ENCODE results near the gene LRP1. TPM values are rescaled to one million over a fixed set of nuclear protein-coding genes. Genes with fewer than 3 reads are reported as not detected.

The LRP1 gene
- total RNA-seq, 4 donors from 2014 or later: 185 to 292 (median 216) TPM

DNA sequence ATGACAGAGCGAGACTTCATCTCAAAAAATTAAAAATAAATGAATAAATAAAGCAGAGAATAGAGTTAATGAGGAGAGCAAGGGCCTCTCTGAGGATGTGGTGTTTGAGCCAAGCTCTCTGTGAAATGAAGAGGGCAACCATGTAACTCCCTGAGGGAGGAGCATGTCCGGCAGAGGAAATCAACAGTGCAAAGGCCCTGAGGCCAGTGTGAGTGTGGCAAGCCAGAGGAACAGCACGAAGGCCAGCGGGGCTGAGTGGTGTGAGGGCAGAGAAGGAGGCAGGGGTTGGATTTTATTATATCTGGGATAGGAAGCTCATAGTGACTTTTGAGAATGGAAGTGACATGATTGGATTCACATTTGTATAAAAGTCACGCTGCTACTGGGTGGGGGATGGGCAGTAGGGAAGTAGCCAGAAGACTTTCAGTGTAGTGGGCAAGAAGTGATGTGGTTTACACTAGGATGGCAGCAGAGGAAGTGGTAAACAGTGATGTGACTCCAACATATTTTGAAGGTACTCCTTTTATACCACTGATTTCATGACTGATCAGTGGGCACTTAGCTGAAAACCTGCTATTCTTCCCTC is 29.4 kb downstream of the LRP1 start:
- Histone ChIP-seq H3K27ac (peak overlapping the region in 2 of 4 donors; percentile 43 to 48), H3K9me3 (no peaks in the 10 kb centered on the region), H3K36me3 (peaks cover 0 to 92% of the 10 kb centered on the region in 2 donors), H3K4me3 (no peak overlapping the region), H3K27me3 (no peaks in the 10 kb centered on the region), H3K4me1 (peaks cover 0 to 50% (median 18%) of the 10 kb centered on the region in 3 donors)
- WGBS, 2 donors (ENCODE audit: low coverage in 1 of 2): 58 to 78% methylated on average over 3 to 5 of the region's 5 CpGs
- TF ChIP-seq POLR2AphosphoS5 (IDR thresholded peaks at IDR 0.05): no peak
- no peak for ATAC-seq

DNA sequence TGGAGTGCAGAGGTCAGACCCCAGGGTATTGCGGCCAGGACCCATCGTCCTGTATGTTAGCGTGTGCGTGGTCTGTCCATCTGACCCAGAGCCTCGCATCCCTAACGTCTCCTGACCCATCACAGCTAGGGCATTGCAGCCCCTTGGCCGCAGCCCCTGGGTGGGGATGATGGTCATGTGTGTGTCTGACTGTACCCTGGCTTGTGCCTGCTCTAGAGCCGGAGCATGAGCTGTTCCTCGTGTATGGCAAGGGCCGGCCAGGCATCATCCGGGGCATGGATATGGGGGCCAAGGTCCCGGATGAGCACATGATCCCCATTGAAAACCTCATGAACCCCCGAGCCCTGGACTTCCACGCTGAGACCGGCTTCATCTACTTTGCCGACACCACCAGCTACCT is 29.9 kb downstream of the LRP1 start:
- Histone ChIP-seq H3K36me3 (peaks cover 0 to 97% of the 10 kb centered on the region in 2 donors), H3K9me3 (no peaks in the 10 kb centered on the region), H3K4me1 (peaks cover 0 to 45% (median 13%) of the 10 kb centered on the region in 3 donors), H3K27me3 (no peaks in the 10 kb centered on the region), H3K27ac (peak overlapping the region in 3 of 4 donors; percentile 32 to 48 (median 43)), H3K4me3 (no peak overlapping the region)
- TF ChIP-seq POLR2A (IDR thresholded peaks at IDR 0.05): no peak
- no peak for TF ChIP-seq EP300 (IDR thresholded peaks at IDR 0.05)
- TF ChIP-seq, protein P1, sequence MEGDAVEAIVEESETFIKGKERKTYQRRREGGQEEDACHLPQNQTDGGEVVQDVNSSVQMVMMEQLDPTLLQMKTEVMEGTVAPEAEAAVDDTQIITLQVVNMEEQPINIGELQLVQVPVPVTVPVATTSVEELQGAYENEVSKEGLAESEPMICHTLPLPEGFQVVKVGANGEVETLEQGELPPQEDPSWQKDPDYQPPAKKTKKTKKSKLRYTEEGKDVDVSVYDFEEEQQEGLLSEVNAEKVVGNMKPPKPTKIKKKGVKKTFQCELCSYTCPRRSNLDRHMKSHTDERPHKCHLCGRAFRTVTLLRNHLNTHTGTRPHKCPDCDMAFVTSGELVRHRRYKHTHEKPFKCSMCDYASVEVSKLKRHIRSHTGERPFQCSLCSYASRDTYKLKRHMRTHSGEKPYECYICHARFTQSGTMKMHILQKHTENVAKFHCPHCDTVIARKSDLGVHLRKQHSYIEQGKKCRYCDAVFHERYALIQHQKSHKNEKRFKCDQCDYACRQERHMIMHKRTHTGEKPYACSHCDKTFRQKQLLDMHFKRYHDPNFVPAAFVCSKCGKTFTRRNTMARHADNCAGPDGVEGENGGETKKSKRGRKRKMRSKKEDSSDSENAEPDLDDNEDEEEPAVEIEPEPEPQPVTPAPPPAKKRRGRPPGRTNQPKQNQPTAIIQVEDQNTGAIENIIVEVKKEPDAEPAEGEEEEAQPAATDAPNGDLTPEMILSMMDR (IDR thresholded peaks at IDR 0.05): no peak
- no peak for TF ChIP-seq POLR2AphosphoS5 (IDR thresholded peaks at IDR 0.05)
- WGBS, 2 donors (ENCODE audit: low coverage in 1 of 2): 51 to 100% methylated on average over 4 of the region's 16 CpGs
- no peak for ATAC-seq

DNA sequence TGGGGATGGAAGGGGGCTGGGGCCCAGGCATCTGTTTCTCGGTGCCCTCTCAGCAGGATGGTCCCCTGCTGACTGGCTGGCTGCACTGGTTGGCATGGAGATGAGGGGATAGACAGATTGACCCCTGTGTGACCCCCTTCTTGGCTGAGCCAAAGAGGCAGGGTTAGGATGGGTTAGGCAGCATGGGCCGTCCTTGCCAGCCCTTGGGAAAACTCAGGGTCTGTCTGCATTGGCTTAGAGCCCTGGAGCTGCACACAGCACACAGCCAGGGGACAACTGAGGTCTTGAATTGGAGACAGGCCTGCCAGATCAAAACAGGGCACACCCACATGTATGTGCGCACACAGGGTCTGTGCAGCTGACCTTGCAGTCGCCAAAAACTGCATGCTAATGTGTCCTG is 30.4 kb downstream of the LRP1 start:
- no peaks in the 10 kb centered on the region for H3K9me3 ChIP-seq
- WGBS, 2 donors (ENCODE audit: low coverage in 1 of 2): 55% methylated on average over 2 of the region's 4 CpGs; no CpG with 5 or more reads in 1 of the 2 donors
- no peaks in the 10 kb centered on the region for H3K27me3 ChIP-seq
- peaks cover 0 to 100% of the 10 kb centered on the region in 2 donors for H3K36me3 ChIP-seq
- no peak overlapping the region for H3K4me3 ChIP-seq
- peak; percentile 35 for ATAC-seq
- TF ChIP-seq EP300 (IDR thresholded peaks at IDR 0.05) (no peak), POLR2A (IDR thresholded peaks at IDR 0.05) (no peak), POLR2AphosphoS5 (IDR thresholded peaks at IDR 0.05) (no peak)
- TF ChIP-seq, protein P1 (IDR thresholded peaks at IDR 0.05): no peak
- peaks cover 0 to 40% (median 11%) of the 10 kb centered on the region in 3 donors for H3K4me1 ChIP-seq
- peak overlapping the region in 3 of 4 donors; percentile 32 to 48 (median 43) for H3K27ac ChIP-seq

DNA sequence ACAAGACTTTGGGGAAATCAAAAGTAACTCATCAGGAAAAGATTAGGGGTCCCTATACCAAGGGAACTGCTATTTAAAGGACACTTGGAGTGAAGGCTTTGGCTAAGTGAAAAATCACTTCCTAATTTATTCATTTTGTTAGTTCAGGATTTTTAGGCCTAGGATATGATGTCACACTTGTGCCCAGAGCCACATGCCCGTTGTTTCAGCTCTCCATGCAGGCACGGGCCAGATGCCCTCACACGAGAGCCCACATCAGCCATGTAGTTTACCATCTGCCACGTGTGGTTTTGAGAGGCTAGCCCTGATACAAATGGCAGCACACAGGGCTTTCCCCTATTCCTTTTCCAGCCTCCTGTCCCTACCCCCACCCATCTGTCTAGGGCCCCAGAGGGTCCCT is 31.0 kb downstream of the LRP1 start:
- Histone ChIP-seq H3K9me3 (no peaks in the 10 kb centered on the region), H3K36me3 (peaks cover 0 to 100% of the 10 kb centered on the region in 2 donors), H3K4me1 (peaks cover 0 to 34% (median 11%) of the 10 kb centered on the region in 3 donors), H3K27me3 (no peaks in the 10 kb centered on the region), H3K27ac (peak overlapping the region in 3 of 4 donors; percentile 43 to 52 (median 48)), H3K4me3 (no peak overlapping the region)
- 62% methylated on average over 4 of the region's 4 CpGs; no CpG with 5 or more reads in 1 of the 2 donors for WGBS, 2 donors (ENCODE audit: low coverage in 1 of 2)
- no peak for TF ChIP-seq EP300 (IDR thresholded peaks at IDR 0.05)
- no peak for TF ChIP-seq POLR2AphosphoS5 (IDR thresholded peaks at IDR 0.05)
- TF ChIP-seq, protein P1 (IDR thresholded peaks at IDR 0.05): no peak
- no peak for TF ChIP-seq POLR2A (IDR thresholded peaks at IDR 0.05)
- peak; percentile 21 for ATAC-seq

DNA sequence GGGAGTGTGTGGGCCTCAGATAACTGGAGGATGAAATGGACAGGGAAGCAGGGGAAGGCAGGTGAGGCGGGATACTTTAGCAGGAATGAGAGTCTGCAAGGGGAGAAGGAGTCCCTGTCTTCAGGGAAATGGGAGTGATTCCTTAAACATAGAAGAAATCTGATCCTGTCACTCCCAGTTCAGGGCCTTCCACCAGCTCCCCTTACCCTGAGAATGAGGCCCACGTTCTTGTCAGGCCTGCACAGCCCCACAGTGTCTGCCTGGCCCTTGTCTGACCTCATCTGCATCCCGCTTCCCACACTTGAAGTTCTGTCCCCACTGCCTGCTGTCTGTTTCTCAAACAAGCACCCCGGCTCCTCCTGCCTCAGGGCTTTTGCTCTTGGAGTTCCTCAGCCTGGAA is 31.8 kb downstream of the LRP1 start:
- H3K9me3 ChIP-seq: no peaks in the 10 kb centered on the region
- peaks cover 0 to 100% of the 10 kb centered on the region in 2 donors for H3K36me3 ChIP-seq
- no peak for ATAC-seq
- WGBS, 2 donors (ENCODE audit: low coverage in 1 of 2): 71 to 78% methylated on average over 1 to 4 of the region's 4 CpGs
- H3K4me3 ChIP-seq: no peak overlapping the region
- no peaks in the 10 kb centered on the region for H3K27me3 ChIP-seq
- H3K4me1 ChIP-seq: peaks cover 0 to 26% (median 11%) of the 10 kb centered on the region in 3 donors
- no peak for TF ChIP-seq POLR2AphosphoS5 (IDR thresholded peaks at IDR 0.05)
- TF ChIP-seq, protein P1 (IDR thresholded peaks at IDR 0.05): no peak
- TF ChIP-seq POLR2A (IDR thresholded peaks at IDR 0.05): no peak
- H3K27ac ChIP-seq: peak overlapping the region in 3 of 4 donors; percentile 43 to 52 (median 48)

Measured in gastroesophageal sphincter (tissue), 4 donors.